DMS114 treated with DMSO at 0.1 percent for 48 hours (cell line): ENCODE measurements around the gene NUDT1.

Experiments used
- DNase-seq: peaks from one replicate; lab custom pipeline; 2025; ENCODE audit not compliant: unreplicated experiment; lab: John Stamatoyannopoulos, UW

NUDT1 gene

DNA sequence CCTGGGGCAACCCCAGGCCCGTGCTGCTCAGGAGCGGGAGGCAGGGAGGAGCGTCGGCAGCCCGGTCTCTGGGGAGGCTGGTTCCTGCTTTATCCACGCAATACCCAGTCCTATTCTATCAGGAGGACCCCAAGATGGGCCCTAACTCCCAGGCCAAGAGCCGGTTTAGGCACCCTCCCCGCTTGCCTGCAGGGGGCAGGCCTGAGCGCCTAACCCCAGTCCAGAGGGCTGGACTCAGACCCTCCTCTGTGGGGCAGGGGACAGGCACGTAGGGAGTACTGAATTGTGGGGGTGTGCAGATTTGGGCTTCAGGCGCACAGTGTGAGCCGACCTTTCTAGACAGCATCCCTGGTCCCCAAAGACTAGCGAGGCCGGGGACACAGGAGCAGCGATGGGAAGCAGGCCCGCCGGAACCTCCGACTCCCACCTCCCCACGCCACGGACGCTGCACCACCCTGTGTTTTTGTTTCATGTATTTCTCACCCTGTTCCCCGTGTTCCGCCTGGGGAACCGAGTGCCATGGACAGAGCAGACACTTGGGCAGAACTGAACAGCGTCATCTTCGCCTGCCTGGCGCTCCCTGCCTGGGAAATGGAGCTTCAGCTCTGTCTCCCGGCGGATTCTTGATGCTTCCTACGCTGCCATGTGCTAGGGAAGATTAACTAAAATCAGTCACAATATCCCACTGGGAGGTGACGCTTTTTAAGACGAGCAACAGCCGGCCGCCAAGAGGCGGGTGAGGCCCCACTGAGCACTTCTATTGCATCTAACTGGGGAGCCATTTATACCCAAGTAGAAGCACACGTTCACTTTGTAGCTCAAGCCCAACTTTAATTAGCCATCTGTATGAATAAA, 5.3 kb downstream of the NUDT1 start:
- no peak for DNase-seq

DNA sequence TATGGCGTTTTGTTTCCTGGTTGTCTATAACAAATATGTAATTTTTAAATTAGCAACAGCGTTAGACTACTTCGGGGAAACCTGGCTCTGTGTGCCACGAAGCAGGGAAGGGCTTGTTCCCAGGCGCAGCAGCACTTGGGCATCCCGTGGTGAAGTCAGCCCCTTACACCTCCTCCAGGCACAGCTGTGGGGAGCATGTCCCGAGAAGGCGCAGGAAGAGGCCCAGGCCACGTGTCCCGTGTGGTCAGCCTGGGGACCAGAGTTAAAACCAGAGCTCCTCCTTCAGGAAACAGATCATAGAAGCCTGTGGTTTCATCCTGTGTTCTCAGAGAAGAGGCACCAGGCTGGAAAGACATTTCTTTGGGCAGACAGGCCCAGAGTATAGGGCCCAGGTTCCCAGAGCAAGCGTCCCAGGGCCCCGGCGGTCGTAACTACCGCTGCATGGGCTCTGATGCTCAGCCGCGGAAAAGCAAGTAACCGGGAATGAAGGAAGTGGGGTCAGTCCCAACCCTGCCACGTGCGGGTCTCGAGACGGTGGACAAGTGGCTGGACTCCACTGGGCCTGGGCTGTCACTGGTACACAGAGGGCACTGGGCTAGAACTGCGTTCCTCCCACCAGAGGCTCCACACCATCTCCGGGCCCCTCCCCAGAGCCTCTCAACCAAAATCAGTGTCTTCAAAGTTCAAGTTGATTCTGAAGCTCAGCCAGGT, 7.1 kb downstream of the NUDT1 start:
- DNase-seq, result no peak

DNA sequence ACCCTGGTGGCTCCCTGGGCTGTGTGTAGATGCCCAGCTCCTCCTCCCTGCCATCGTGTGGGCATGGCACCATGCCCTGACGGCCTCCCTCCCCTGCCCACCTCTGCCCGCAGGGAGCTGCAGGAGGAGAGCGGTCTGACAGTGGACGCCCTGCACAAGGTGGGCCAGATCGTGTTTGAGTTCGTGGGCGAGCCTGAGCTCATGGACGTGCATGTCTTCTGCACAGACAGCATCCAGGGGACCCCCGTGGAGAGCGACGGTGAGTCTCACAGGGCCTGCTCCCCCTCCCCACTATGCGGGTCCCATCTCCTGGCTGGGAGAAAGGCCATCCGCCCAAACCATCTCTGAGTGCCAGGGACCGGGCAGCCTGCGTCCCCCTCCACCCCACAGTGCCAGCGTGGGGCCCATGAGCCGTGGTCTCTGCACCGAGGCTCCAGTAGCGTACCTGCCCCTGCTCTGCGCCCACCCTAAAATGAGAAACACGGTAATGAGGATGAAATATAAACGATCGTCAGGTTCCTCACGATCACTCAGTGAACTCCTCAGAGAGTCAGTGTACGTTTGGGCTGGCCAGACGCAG, 7.8 kb downstream of the NUDT1 start:
- DNase-seq, result no peak

DNA sequence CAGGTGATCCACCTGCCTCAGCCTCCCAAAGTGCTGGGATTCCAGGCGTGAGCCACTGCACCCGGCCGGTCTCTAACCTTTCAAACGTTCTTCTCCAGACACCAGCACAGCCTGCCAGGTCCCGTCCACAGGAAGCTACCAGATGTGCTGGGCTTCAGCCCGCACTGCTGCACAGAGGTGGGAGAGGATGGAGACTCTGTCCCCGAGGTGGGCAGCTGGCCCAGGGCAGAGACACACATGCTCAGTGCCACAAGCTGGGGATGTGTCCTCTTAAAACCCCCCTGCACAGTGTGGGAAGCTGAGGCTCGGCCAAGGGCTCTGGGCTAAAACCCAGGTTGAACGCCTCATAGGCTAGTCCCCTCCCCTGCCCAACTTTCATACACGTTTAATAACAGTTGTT, 9.4 kb downstream of the NUDT1 start:
- no peak for DNase-seq

DNA sequence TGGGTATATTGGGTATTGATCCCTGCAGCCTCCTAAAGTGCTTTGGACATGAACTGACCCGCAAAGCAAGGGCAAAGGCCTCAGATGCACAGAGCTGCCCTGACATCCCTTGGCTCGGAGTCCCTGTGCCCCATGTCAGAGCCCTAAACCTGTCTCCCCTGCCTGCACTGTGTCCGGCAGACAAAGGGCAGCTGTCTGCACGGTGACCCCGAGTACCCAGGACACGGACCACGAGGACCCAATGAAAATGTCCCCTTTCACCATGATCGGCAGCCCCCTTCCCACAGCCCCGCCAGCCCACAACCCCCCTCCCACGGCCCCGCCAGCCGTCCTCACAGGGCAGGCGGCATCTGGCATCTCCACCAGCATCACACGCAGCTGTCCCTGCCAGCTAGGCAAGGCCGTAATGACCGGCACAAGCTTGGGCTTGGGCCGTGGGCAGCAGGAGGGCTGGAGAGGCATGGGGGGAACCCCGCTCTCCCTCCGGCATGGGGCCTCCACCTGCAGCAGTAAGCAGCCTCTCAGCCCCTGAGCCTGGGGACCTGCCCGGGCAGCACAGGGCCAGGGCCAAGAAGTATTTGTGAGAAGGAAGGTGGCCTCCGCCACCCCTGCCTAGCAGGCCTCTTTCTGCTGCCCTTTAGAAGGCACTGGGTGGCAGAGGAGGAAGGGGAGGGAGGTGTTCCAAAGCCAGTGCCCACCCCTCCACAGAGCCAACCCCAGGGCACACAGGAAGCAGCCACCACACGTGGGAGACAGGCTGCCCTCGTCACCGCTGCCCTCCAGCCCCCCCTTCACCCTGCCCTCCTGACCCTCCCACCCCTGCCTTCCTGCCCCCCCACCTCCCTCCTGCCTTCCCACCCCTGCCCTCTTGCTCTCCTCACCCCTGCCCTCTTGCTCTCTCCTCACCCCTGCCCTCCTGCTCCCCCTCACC, 10.1 kb downstream of the NUDT1 start:
- no peak for DNase-seq

DNA sequence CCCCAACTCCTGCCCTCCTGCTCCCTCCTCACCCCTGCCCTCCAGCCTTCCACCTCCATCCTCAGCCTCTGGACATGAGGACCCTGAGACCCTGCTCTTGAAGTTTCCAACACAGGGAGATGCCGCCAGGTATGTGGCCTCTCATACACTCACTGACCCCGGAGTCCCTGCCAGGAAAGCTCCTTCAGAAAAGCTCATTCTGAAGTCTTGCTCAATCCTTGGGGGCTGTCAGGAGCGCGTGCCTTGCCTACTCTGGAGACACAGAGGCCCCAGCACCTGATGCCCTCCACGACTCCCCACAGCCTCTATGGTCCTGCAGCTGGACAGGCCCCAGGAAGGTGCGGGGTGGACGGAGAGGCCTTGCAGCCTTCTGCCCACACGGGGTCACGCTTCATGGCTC, 11.0 kb downstream of the NUDT1 start:
- no peak for DNase-seq

DNA sequence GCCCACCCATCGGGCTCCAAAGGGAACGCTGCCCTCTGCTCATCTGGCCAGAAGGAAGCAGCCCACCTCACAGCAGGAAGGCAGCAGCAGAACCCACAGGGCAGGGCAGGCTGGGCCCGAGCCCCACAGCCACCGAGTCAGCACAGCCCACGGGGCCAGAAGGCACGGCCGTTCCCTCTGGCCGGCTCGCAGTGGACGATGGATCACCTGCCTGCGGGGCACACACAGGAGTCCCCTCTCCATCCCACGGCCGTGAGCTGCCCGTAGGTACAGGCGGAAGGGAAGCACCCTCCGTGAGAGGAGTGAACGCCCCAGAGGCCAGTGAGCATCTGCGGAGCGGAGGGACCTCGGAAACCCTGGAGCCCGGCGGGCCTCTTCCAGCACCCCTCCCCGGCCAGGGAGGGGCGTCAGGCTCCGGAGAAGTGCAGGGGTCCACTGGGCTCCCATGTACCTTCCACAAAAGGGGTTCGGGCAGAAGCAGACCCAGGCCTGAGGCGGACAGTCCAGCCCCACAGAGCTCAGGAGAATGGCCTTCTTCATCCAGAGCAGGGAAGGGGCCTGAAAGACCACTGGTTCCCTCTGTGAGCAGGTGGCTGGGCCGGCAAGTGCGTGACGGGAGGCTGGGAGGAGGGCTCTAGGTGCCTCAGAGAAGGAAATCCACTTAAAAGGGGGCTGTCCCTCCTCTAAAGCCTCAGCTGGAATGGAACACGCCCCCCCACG, 11.7 kb downstream of the NUDT1 start:
- no peak for DNase-seq

DNA sequence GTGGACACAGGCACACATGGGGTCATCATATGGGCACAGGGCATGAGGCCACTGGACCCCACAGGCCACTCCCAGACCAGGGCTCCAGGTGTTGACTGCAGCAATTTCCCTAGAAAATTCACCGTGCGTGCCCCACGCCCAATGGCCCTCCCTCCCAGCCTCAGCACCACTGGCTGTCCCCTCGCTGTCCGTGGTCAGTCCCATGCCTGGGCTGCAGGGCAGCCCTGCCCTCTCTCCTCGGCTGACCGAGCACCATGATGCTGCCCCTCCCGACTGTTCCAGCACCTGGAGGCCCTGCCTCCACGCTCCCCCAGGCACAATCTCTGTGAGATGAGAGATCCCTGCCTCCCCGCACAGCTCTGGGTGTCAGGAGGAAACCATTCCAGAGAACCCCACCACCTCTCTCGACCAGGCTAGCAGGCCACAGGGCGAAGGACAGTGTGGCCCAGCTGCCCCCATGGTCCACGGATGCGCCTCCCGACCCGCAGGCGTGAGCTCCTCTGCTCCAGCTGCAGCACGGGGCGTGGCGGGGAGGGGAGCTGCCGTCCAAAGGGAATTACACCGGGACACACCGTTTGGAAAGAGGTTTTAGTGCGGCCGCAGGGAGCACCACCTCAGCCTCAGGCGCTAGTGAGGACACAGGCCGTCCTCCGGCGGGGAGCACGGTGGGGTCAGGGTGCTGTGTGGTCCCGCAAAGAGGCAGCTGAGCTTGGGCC, 12.6 kb downstream of the NUDT1 start:
- DNase-seq, result no peak

DNA sequence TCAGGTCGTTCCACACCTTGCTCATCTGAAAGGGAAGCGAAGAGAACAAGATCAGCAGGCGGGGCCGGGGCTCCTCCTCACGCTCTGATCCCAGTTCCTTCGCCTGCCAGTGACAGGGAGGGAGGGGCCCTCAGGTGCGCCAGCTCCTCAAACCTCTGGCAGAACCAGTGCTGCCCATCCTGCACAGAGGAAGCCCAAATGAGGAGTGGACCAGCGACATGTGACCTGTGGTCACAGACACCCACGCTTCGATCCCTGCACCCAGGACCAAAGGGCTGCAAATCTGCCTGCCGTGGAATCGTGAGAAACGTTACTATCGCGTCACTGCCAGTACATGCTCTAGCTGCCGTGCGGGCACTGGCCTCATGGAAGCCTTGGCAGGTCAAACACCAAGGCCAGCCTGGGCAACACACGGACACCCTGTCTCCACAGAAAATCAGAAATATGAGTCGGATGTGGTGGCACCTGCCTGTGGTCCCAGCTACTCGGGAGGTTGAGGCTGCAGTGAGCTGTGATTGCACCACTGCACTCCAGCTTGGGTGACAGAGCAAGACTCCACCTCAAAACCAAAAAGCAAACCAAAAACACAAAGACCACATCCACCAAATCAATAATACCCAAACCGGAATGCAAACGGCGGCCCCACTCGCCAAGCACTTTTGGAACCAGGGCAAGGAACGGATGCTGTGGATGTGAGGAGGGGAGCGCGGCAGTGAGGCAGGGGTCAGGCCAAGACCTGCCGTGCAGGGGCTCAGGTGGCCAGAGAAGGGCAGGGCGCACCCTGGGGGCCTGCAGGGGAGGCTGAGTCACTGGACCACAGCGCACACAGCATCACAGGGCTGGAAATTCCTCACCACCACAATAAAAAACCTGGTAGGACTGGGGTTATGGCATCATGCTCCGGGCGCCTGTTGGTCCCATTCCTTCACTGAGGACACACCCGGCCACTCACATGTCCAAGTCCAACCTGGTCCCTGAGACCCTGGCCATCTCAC, 13.4 kb downstream of the NUDT1 start:
- DNase-seq, result no peak

DNA sequence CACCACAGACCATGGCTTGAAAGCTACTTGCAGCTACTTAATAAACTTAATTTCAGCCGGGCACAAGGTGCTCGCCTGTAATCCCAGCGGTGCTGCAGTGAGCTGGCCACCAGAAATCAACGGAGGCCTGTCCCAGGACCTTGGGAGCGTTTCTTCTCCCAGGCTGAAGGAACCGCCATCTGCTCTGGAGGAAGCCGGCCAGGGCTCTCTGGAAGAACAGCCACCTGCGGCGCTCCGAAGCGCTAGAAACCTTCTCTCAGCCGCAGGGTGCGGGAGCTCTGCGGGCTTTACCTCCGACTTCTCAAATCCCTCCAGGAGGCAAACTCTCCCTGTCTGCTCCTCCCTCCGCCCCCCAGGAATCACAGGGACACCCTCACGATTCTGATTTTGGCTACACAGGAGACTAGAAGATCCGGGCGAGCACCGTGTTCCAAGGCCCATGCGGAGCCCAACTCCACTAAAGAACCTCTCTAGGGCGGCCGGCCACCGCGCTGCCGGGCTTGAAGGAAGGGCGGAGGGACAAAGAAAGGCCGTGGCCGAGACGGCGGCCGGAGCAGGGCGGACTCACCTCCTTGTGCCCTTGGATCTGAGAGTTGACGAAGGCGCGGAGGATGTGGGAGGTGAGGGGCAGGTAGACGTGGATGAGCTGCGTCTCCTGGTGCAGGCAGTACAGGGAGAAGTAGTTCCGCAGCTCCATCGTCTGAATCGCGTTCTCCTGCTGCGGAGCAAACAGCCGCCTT, 14.4 kb downstream of the NUDT1 start:
- no peak for DNase-seq

DNA sequence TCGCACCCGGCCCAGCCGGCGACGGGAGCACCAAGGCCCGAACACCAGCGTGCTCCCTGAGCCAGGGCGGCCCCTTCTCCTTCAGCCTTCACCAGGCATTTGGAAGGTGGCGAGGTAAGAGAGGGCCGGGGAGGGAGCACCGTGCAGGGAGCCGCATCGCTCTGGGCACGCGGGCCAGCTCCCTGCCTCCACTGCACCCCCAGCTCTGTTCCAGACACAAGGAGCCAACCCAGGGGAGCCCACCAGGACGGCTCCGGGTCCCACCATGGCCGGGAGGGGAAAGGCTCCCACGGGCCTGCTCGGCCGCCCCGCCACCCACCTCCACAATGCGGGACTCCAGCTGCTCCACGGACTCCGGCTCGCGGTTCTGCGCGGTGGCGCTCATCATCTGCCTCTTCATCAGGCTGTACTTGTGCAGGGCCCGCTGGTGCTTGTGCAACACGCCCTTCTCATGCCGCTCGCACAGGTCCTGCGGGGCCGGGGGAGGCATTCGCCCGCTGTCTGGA, 15.1 kb downstream of the NUDT1 start:
- DNase-seq, result no peak

DNA sequence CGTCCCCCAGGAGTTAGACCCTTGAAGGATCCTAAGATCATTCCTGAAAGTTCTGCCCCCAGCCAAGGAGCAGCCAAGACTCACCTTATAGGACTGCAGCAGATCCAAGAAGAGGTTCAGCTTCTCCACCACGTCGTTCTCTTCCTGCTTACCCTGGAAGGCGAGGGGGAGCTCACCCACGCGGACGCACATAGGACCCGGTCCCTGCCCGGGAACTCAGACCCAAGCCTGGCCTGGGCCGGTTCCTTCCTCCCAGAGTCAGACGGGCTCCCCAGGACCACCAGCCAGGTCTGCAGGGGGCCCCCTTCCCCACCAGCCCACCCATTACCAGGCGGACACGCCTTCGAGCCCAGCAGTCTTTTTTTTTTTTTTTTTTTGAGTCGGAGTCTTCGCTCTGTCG, 15.6 kb downstream of the NUDT1 start:
- no peak for DNase-seq

DNA sequence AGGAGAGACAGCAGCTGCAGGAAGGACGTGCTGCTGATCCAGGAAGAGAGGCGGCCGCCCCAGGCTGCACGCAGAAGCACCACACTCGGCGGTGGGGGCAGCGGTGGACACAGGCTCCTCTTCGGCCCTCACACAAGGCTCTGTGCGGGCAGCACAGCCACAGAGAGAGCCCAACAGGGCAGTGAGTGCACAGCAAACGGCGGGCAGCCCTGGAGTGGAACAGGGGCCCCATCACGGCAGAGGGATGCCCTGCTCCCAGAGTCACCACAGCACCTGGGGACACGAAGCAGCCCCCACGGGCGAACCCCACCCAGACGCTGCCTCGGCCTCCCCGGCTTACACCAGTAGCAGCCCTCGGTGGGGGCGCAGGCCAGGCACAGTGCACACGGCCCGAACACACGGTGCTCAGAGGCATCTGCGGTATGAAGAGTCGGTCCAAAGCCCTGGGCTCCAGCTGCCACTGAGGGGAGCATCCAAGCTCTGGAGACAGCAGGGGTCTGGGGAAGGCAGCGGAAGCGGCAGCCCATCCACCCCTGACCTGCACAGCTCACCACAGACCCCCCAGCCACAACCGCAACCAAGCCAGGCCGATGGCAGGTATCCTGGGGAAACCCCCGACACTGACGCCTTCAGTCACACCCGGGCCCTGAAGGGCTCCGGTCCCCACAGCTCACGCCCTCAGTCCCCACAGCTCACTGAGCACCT, 16.8 kb downstream of the NUDT1 start:
- no peak for DNase-seq

DNA sequence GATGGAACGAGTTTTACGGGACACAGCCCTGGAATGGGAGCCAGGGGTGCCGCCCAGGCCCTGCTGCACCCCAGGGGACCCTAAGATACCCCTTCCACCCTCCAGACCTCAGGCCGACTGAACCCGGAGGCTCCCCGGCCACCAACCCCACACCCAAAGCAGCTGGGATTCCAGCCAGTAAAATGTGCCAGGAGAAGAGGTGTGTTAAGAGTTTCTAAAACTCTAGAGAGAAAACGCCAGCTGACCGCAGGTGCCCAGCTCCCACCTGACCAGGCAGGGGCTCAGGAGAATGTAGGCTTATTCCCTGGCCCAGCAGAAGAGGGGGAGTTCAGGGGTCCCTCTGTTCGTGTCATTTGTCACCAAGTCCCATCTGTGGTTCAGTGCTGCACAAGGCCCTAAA, 17.5 kb downstream of the NUDT1 start:
- no peak for DNase-seq

DNA sequence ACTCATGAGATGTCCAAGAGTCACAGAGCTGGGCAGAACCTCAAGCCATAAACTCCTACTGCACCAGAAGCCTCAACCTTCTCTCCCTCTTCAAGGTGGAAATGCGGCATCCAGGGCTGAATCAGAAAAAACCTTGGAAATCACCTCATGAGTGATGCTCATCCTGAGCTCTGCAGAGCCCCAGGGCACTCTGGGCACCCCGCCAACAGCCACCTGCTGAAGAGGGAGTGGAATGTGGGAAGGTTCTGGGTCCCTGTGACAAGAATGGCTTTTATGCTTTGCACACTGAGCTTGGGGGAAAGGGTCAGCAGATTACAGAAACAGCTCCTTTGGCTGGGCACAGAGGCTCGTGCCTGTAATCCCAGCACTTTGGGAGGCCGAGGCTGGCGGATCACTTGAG, 18.8 kb downstream of the NUDT1 start:
- DNase-seq, result no peak

DNA sequence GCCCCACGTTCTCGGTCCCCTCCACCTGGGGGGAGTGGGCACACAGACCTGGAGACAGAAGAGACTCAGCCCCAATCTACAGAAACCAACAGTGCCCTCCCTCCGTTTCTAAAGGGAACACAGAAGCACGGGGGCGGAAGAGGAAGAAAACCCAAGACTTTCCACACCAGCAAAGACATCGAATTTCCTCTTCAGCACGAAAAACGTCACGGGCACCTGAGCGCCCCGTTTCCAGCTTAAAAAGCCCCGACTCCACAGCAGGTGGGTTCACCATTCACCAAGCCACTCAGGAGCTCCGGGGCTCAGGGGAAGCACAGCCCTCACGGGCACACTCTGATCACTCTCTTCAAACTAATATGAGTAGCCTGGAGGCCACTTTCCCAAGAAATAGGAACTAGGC, 19.6 kb downstream of the NUDT1 start:
- DNase-seq, result no peak

DNA sequence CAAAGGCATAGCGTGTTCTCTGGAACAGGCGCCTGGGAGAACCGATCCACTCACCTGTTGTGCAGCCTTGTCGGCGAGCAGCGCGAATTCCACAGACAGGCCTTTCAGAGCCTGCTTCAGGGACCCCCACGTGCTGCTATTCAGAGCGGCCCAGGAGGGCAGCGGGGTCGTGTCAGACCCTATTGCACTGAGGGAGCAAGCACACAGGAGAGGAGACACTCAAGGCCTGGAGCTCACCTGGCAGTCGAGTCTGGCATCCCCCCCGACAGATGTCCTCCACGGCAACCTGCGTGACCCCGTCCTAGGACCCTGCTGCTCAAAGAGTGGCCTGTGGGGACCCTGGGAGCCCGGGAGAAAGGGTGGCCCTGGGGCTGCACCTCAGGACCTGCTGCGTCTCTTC, 21.1 kb downstream of the NUDT1 start:
- DNase-seq, result no peak
